GM23338 (cell line): ENCODE data around the gene PLEKHG5. TPM values are rescaled to one million over a fixed set of nuclear protein-coding genes. Genes with fewer than 3 reads are reported as not detected.

Experiments used
- ATAC-seq: fragments of 200-7000 bp; cut with Tn5 transposase; 3 replicates; pipeline ENCODE4 v1.9.1; 2020
- DNase-seq: peaks from one replicate; pipeline ENCODE4 v3.0.0-alpha.2; 2015; ENCODE audit warnings: low spot score
- H2AFZ ChIP-seq: fragments of 200-600 bp; sonication (generic); 2 replicates; pipeline ENCODE4 v1.8.0; 2016; ENCODE audit warnings: antibody characterized with exemption, mild to moderate bottlenecking, moderate library complexity
- H3F3A ChIP-seq: fragments of 200-600 bp; sonication (generic); replicated peaks from 2 replicates; pipeline ENCODE4 v1.8.0; 2017; ENCODE audit warnings: antibody characterized with exemption, mixed run types, low read depth
- H3K27ac ChIP-seq: fragments of 200-600 bp; sonication (generic); 2 replicates; pipeline ENCODE4 v1.6.1; 2016; ENCODE audit warnings: low read depth
- H3K27me3 ChIP-seq: fragments of 200-600 bp; sonication (generic); 2 replicates; pipeline ENCODE4 v1.8.0; 2016; ENCODE audit warnings: mild to moderate bottlenecking, mixed run types, moderate library complexity; ENCODE audit not compliant: insufficient read depth
- H3K36me3 ChIP-seq: fragments of 200-600 bp; sonication (generic); 2 replicates; pipeline ENCODE4 v1.8.0; 2016; ENCODE audit warnings: mild to moderate bottlenecking; ENCODE audit not compliant: insufficient read depth
- H3K4me1 ChIP-seq: fragments of 200-600 bp; sonication (generic); 2 replicates; pipeline ENCODE4 v1.8.0; 2016; ENCODE audit warnings: mild to moderate bottlenecking, moderate library complexity; ENCODE audit not compliant: insufficient read depth
- H3K4me2 ChIP-seq: fragments of 200-600 bp; sonication (generic); 2 replicates; pipeline ENCODE4 v1.7.1; 2017; ENCODE audit warnings: mixed run types
- H3K4me3 ChIP-seq: fragments of 200-600 bp; sonication (generic); 2 replicates; pipeline ENCODE4 v1.6.1; 2016; ENCODE audit warnings: mixed run types
- H3K79me2 ChIP-seq: fragments of 200-600 bp; sonication (generic); replicated peaks from 2 replicates; pipeline ENCODE4 v1.8.0; 2017; ENCODE audit warnings: mild to moderate bottlenecking; ENCODE audit not compliant: insufficient read depth
- H3K9me2 ChIP-seq: fragments of 200-600 bp; sonication (generic); 2 replicates; pipeline ENCODE4 v1.8.0; 2017; ENCODE audit not compliant: insufficient read depth
- H4K20me1 ChIP-seq: fragments of 200-600 bp; sonication (generic); replicated peaks from 2 replicates; pipeline ENCODE4 v1.8.0; 2017; ENCODE audit warnings: mild to moderate bottlenecking; ENCODE audit not compliant: insufficient read depth
- H3K27ac Mint-ChIP-seq: 2 replicates; pipeline ENCODE4 v1.8.0; 2020; ENCODE audit warnings: inconsistent platforms, mild to moderate bottlenecking, moderate library complexity, mixed read lengths
- H3K27me3 Mint-ChIP-seq: 3 replicates; pipeline ENCODE4 v1.8.0; 2022; ENCODE audit warnings: low read depth, mild to moderate bottlenecking, moderate library complexity, mixed read lengths, inconsistent platforms; ENCODE audit not compliant: insufficient read depth, poor library complexity
- H3K36me3 Mint-ChIP-seq: 3 replicates; pipeline ENCODE4 v1.8.0; 2021; ENCODE audit warnings: low read depth, mild to moderate bottlenecking, inconsistent platforms, moderate library complexity, mixed read lengths
- H3K4me1 Mint-ChIP-seq: 3 replicates; pipeline ENCODE4 v1.8.0; 2020; ENCODE audit warnings: mild to moderate bottlenecking, inconsistent platforms, mixed read lengths
- H3K4me3 Mint-ChIP-seq: 3 replicates; pipeline ENCODE4 v1.8.0; 2021; ENCODE audit warnings: moderate library complexity, mild to moderate bottlenecking, inconsistent platforms, mixed read lengths
- H3K9me3 Mint-ChIP-seq: 3 replicates; pipeline ENCODE4 v1.8.0; 2020; ENCODE audit warnings: moderate library complexity, mild to moderate bottlenecking, inconsistent platforms, mixed read lengths
- ETS1 ChIP-seq: IDR thresholded peaks from 2 replicates; pipeline ENCODE4 v1.6.1; 2016; ENCODE audit warnings: antibody characterized with exemption
- EZH2 ChIP-seq: fragments of 200-600 bp; sonication (generic); IDR thresholded peaks from one replicate; pipeline ENCODE4 v1.8.0; 2017; ENCODE audit warnings: antibody characterized with exemption, mild to moderate bottlenecking, low read depth; ENCODE audit not compliant: unreplicated experiment
- NANOG ChIP-seq: IDR thresholded peaks from 2 replicates; pipeline ENCODE4 v1.6.1; 2016; ENCODE audit warnings: antibody characterized with exemption, borderline replicate concordance
- POLR2AphosphoS5 ChIP-seq: IDR thresholded peaks from 2 replicates; pipeline ENCODE4 v1.6.1; 2016; ENCODE audit warnings: antibody characterized with exemption, low read depth
- REST ChIP-seq: IDR thresholded peaks from one replicate; pipeline ENCODE4 v1.6.1; 2018; ENCODE audit warnings: antibody characterized with exemption; ENCODE audit not compliant: unreplicated experiment
- STAT1 ChIP-seq: IDR thresholded peaks from one replicate; pipeline ENCODE4 v1.6.1; 2016; ENCODE audit warnings: antibody characterized with exemption; ENCODE audit not compliant: unreplicated experiment
- ZNF114 ChIP-seq: fragments of 250-450 bp; sonication (Bioruptor Pico); IDR thresholded peaks from 2 replicates; pipeline ENCODE4 v1.5.0; 2020; ENCODE audit warnings: mild to moderate bottlenecking, moderate library complexity
- ZNF331 ChIP-seq: fragments of 250-450 bp; sonication (Bioruptor Pico); IDR thresholded peaks from 2 replicates; pipeline ENCODE4 v1.5.0; 2020; ENCODE audit warnings: low read depth, mild to moderate bottlenecking, moderate library complexity
- ZNF462 ChIP-seq: fragments of 250-450 bp; sonication (Bioruptor Pico); IDR thresholded peaks from 2 replicates; pipeline ENCODE4 v1.5.0; 2020; ENCODE audit warnings: mild to moderate bottlenecking, moderate library complexity
- polyA plus RNA-seq: library from polyadenylated mRNA; unstranded; fragments of >200 nt; fragmentation: Nextera tagmentation; extraction: Ambion mirVana; gene quantifications from 2 replicates; pipeline ENCODE4 v1.2.1, GENCODE V29; 2016
- total RNA-seq: library from RNA; depleted of rRNA; stranded (reverse); fragments of >200 nt; shearing (Covaris generic); gene quantifications from 2 replicates; pipeline ENCODE4 v1.2.3, GENCODE V29; 2014
- TF ChIP-seq, protein P1 (sequence below), 2 experiments: fragments of 200-600 bp in 1 of 2; sonication (generic) in 1 of 2; conservative IDR thresholded peaks; 2 replicates each; pipeline versions ENCODE4 v1.5.1 to v1.6.1; 2016 to 2017; ENCODE audit warnings: antibody characterized with exemption in 2 of 2, low read depth in 2 of 2, mild to moderate bottlenecking in 2 of 2, moderate library complexity in 1 of 2

PLEKHG5 gene
- total and polyA plus RNA-seq, 2 experiments from 2014 or later: 9.0 to 26.4 TPM

- Histone ChIP-seq H3K4me1 (peaks cover 33% of the 10 kb centered on the region), H3F3A (peaks cover 17% of the 10 kb centered on the region), H3K27me3 (peaks cover 26% of the 10 kb centered on the region), H2AFZ (no peak overlapping the region), H3K4me3 (no peak overlapping the region), H3K36me3 (no peaks in the 10 kb centered on the region), H3K9me2 (no peaks in the 10 kb centered on the region), H3K27ac (no peak overlapping the region), H4K20me1 (no peaks in the 10 kb centered on the region), H3K79me2 (no peaks in the 10 kb centered on the region), H3K4me2 (peak overlapping the region; percentile 99)
- H3K4me1 Mint-ChIP-seq: peaks cover 34% of the 10 kb centered on the region
- H3K9me3 Mint-ChIP-seq: no peaks in the 10 kb centered on the region
- peaks cover 30% of the 10 kb centered on the region for H3K27me3 Mint-ChIP-seq
- no peak for DNase-seq
- H3K36me3 Mint-ChIP-seq: no peaks in the 10 kb centered on the region
- H3K4me3 Mint-ChIP-seq: no peak overlapping the region
- ATAC-seq: no peak
- TF ChIP-seq POLR2AphosphoS5 (no peak), ETS1 (no peak)
- H3K27ac Mint-ChIP-seq: no peak overlapping the region
Measured at GRCh38 chr1:6495041-6495441, 3.6 kb upstream of the PLEKHG5 start.

DNA sequence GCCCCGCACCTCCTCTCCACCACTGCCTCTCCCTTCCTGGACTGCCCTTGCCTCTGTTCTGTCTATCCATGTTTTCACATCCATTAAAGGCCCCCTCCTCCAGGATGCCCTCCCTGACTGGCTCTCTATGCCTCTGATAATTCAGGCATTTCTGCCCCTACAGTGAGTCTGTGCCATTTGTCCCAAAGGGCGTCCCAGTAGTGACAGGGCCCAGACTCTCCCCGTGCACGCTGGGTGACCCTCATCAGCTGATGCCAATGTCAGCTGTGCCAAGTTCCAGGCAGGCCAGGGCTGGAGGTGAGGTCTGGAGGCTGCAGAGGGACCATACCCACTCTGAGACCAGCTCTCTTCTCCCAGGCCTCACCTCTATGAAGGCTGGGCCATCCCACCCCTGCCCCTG is 3.2 kb upstream of the PLEKHG5 start:
- ATAC-seq: no peak
- H3K27me3 Mint-ChIP-seq: peaks cover 30% of the 10 kb centered on the region
- no peaks in the 10 kb centered on the region for H3K36me3 Mint-ChIP-seq
- TF ChIP-seq ZNF462 (CRISPR knock-in tag) (no peak), STAT1 (no peak), ZNF331 (no peak), NANOG (no peak), REST (no peak), ZNF114 (CRISPR knock-in tag) (no peak), EZH2 (no peak)
- TF ChIP-seq, protein P1, sequence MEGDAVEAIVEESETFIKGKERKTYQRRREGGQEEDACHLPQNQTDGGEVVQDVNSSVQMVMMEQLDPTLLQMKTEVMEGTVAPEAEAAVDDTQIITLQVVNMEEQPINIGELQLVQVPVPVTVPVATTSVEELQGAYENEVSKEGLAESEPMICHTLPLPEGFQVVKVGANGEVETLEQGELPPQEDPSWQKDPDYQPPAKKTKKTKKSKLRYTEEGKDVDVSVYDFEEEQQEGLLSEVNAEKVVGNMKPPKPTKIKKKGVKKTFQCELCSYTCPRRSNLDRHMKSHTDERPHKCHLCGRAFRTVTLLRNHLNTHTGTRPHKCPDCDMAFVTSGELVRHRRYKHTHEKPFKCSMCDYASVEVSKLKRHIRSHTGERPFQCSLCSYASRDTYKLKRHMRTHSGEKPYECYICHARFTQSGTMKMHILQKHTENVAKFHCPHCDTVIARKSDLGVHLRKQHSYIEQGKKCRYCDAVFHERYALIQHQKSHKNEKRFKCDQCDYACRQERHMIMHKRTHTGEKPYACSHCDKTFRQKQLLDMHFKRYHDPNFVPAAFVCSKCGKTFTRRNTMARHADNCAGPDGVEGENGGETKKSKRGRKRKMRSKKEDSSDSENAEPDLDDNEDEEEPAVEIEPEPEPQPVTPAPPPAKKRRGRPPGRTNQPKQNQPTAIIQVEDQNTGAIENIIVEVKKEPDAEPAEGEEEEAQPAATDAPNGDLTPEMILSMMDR (conservative IDR thresholded peaks at IDR 0.05; ENCODE audit: low read depth in 2 of 2): no peak

More for the DNA sequence above, 3.2 kb upstream of the PLEKHG5 start:
- Histone ChIP-seq H3K9me2 (no peaks in the 10 kb centered on the region), H4K20me1 (no peaks in the 10 kb centered on the region; the same call in 1 of the 2 replicates), H2AFZ (no peak overlapping the region), H3K4me1 (peaks cover 33% of the 10 kb centered on the region), H3K27ac (no peak overlapping the region), H3K27me3 (peaks cover 26% of the 10 kb centered on the region), H3F3A (peaks cover 17% of the 10 kb centered on the region), H3K4me2 (0 out of 2 replicates have a peak overlapping the region, but pooled peaks have one; percentile 14), H3K4me3 (no peak overlapping the region), H3K79me2 (no peaks in the 10 kb centered on the region), H3K36me3 (no peaks in the 10 kb centered on the region)
- Mint-ChIP-seq H3K4me1 (peaks cover 34% of the 10 kb centered on the region), H3K4me3 (no peak overlapping the region; the same call in 2 of the 3 replicates), H3K9me3 (no peaks in the 10 kb centered on the region), H3K27ac (no peak overlapping the region)
- DNase-seq: no peak
